ENCODE results near the gene SRXN1.

Gene SRXN1

DNA sequence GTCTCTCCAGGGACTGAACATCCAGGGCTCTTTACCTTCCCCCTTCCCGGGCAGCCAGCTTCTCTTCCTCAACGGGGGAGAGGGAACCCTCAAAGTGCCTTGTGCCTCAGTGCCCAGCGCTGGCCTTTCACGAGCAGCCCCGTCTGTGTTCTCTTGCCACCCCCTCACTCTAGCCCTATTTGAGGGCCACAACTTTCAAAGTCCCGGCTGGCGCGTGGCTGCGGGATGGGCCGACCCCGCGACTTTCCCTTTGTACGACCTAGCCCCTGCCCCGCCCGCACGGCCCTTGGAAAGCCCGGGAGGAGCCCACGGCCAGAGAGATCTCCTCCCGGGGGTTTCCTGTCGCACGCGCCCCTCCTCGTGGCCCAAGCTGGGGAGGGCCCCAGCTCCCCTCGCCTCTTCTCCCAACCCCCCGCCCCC is 22.0 kb upstream of the SRXN1 start:
- no peak for DNase-seq

DNA sequence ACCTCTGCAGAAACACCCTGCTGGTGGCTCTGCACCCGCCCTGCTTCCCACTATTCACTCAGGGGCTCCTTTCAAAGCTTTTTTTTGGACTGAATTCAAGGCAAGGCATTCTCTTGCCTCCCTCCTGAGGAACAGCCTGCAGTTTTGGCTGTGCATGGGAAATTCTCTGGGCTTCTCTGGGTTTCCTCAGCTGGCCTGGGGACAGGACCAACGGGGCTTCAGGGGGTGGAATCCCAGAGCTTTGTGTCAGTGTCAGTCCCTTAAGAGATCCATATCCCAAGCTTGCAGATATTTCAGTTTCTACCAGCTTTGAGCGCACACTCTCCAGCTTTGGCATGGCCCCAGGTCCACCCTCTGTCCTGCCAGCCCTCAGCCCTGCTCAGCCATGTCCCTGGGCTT is 20.6 kb upstream of the SRXN1 start:
- no peak for DNase-seq

GRCh38 chr20:672963-673602 is 20.1 kb upstream of the SRXN1 start:
- no peak for DNase-seq

GRCh38 chr20:671252-672030 is 18.4 kb upstream of the SRXN1 start:
- no peak for DNase-seq

DNA sequence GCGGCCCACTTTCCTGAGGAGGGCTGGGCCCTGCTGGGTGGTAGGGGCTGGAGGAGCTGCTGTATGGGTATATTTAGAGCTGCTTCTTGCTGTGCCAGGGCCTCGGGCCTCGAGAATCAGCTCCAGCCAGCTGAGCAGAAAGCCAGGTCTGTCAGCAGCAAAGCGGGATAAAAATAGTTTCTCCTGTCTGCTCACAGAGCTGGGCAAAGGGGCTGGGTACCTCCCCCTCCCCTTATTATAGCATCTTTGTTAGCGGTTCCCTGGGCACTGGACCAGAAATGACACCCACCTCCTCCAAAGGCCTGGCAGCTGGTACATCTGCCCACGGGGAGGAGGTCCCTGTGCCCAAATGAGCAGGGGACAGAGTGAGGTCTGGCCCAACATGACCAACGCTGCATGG is 16.6 kb upstream of the SRXN1 start:
- DNase-seq, result no peak

DNA sequence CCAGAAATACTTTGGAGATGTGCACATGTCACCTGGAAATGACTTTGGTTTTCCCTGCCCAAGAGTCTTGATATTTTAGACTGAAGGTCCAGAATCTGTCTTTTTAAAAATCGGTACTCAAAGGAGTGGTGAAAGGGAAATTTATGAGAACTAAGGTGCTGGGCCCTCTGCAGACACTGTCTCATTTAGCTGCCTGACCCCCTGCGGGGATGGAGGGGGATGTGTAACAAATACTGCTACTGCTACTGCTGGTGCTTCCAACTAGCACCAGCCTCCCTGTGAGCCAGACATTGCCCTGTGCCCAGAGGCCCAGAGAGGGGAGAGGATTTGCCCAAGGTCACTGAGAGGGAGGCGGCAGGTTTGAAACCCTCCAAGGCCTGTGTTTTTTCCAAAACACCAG is 15.6 kb upstream of the SRXN1 start:
- no peak for DNase-seq

DNA sequence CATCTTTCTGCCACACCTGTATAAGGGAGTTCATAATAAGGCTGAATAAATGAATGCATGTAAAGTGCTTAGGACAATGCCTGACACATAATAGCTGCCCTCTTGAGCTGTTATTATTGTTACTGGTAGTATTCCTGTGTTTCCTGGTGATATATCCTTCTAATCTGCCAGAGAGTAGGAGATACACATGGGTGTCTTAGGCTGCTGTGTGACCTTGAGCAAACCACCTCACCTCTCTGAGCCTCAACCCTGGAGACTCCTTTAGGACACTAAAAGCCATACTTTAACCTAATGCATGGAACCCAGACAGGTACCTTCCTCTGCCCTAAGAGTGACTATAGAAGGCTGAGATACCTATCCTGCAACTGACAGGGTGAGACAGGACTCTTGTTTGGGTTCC is 15.1 kb upstream of the SRXN1 start:
- DNase-seq, result no peak

GRCh38 chr20:667351-668034 is 14.5 kb upstream of the SRXN1 start:
- DNase-seq, result no peak

- no peak for DNase-seq
Observed at GRCh38 chr20:666877-667276, 13.9 kb upstream of the SRXN1 start.

DNA sequence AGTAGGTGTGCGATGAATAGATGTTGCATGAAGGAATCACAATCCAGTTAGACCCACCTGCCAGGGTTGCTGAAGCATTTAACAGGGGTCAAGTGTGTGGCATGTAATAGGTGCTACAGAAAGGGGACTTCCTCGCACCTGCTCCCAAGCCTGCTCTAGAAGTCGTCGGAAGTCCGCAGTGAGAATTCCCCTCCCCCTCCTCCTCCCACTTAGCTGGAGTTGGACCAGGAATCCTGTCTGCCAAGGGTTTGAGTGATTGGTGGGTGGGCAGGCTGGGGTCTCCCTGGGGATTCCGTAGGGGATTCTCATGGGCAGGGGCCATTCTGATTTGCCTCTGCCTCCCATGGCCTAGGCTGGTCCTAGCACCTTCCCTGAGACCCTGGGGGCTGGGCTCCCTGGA is 12.3 kb upstream of the SRXN1 start:
- no peak for DNase-seq

DNA sequence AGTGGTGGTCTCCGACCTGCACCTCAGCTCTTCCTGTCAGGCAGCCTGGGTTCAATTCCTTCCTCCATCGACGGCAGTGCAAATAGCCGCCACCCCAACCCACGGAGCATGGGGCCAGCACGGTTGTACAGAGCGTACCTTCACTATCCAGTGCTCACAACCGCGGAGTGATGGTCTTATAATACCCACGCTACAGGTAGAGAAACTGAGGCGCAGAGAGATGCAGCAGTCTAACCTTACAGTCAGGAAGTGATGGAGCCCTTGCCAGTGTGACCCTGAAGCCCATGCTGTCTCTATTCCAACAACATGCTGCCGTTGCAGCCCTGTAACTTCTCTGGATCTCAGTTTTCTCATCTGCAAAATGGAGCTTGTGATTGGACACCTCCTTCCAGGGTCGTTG is 11.6 kb upstream of the SRXN1 start:
- no peak for DNase-seq

DNA sequence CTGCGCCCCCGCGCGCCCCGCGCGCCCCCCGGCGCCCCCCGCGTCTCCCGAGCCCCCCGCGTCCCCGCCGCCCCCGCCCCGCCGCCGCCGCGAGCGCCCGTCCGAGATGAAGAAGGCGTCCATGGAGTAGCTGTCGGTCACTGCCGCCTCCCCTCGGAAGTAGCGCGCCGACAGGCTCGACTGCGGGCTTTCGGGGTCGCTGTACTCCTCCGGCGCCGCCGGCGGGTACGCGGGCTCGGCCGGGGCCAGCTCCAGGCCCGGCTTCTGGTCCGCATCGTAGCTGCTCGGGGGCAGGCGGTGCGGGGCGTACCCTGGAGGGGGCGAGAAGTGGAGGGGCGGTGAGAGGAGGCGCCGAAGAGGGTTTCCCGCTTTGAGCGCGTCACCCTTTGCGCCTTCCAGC is 11.2 kb upstream of the SRXN1 start:
- no peak for DNase-seq

DNA sequence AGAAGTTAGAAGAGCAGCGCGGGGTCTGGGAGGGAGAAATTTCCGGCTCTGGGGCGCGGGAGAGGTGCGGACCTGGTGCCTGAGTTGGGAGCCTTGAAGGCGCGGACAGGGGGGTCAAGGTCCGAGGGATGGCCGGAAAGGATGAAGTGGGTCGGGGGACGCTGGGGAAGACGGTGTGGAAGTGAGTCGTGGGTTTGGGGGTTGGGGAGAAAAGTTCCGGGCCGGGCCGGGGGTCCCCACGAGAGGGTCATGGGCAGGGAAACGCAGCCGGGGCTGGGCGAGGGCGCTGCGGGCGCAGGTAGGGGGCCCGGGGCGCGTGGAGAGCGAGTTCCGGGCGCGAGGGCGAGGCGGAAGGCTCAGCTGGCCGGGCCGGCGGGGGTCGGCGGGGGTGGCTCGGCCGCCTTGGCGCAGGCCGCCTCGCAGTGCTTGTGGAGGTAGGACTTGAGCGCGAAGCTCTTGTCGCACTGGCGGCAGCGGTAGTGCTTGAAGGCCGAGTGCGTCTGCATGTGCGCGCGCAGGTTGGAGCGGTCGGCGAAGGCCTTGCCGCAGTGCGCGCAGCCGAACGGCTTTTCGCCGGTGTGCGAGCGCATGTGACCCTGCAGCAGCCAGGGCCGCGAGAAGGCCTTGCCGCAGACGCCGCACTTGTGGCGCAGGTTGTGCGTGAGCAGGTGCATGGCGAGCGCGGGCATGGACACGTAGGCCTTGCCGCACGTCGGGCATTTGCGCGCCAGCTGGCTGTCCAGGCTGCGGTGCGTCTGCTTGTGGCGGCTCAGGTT is 10.5 kb upstream of the SRXN1 start:
- no peak for DNase-seq

DNA sequence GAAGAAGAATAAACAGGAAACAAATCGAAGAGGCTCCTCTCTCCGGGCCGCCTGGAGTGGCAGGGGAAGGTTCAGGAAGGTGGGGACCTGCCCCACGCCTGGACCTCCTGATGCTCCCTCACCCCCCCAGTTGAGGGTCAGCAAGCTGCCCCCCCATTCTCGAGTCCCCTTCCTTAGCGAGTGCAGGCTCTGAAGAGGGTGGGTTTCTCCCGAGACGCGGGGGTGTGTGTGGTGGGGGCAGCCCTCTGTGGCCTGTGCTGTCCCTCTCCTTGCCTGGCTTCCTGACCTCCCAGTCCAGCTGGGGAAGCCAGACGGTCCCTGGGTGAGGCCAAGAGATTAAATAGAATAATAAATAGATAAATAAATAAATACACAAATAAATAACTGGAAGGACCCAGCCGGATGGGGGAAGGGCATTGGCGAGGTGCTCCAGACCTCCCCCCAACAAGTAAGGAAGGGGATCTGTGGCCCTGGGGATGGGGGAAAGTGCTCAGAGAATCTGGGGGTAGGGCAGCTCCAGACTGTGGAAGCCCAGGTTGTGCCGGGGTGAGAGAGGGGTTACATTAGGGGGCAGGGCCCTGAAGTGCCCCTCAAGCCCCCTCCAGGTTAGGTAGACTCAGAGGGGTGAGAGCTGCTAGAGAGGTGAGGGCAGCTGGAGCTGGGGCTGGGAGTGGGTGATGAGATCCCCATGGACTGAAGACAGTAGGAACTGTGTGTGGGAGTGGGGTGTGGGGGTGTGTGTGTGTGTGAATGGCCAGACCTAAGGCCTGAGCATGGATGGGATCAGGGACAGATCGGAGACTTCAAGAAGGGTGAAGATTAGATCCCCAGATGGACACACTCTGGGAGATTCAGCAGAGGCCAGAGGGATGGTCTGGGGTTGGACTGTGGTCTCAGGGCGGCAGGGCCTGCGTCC is 9.5 kb upstream of the SRXN1 start:
- no peak for DNase-seq

DNA sequence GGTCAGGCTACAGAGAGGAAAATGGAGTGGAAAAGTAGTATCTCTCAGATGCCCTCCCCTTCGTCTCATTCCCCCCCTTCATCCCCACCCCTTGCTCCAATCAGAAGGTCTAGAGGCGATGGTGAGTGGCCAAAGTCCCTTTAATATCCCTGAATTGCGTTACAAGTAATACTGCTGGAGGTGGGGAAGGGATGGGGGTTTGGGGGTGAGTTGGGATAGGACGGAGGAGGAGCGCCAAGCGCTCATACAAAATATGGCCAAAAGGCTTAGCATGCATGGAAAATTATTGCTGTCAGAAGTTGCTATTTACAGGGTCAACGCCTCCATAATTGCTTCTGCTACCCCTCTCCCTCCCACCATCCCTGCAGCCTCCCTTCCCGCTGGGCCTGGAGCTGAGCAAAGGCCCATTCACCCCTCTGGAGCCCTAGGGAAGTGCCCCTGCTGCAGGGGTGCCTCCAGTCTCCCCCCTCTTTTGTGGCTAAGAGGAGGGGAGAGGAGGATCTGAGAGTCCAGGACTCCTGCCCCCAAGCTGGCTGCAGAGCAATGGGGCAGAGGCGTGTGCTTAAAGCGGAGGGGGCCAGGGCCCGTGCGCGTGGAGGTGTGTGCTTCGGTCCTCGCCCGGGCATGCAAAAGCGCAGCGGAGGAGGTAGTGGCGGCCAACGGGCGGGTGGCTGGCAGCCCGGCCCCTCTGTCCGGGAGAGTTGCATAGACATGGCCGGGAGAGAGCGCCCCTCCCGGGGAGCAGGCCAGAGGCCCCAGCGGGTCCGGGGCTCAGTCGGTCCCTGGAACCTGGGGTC is 8.7 kb upstream of the SRXN1 start:
- no peak for DNase-seq

DNA sequence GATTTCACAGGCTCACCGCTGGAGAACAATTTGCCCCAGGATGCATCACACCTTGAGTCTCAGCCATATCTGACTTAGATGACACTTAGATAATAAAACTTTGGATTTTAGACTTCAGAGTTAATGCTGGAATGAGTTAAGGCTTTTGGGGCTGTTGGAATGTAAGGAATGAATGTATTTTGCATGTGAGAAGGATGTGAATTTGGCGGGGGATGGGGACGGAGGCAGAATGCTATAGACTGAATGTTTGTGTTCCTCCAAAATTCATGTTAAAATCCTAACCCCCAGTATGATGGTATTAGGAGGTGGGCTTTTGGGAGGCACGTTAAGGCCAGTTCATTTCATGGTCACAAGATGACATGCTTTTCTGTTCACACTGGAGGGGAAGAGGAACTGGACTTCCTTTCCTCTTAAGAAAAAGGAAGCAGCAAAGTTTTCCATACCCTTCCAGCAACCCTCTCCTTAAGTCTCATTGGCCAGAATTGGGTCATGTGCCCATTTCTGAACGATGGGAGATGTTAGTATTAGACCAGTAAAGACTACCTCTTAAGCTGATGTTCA is 5.8 kb upstream of the SRXN1 start:
- no peak for DNase-seq

GRCh38 chr20:658202-658601 is 5.2 kb upstream of the SRXN1 start:
- DNase-seq, result no peak

GRCh38 chr20:655726-656624 is 3.0 kb upstream of the SRXN1 start:
- DNase-seq, result no peak

DNA sequence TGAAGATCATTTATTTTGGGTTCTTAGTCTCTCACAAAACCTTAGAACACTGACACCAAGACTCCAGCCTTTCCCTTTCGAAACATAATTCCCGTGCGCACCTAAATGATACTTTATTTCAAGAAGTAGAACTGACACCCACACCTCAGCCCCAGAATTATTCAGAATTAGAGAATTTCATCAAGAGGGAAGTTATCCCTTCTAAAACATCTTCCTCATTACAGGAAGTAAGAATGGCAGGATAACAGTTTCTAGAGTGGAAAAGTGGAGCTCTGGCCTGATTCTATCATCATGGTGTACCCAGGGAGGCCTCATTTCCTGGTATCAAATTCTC is 1.4 kb upstream of the SRXN1 start:
- DNase-seq, result no peak
